GM10266 (cell line): Measurements from ENCODE around the gene IGSF9B.

Source experiments
- DNase-seq: peaks from one replicate; pipeline ENCODE4 v3.0.0; 2012; ENCODE audit errors: extremely low spot score
- CTCF ChIP-seq: IDR thresholded peaks from 2 replicates; pipeline ENCODE4 v1.5.1; 2012; ENCODE audit warnings: mild to moderate bottlenecking, low read depth; ENCODE audit not compliant: control insufficient read depth, insufficient read depth; ENCODE audit errors: missing control alignments

The IGSF9B gene

GRCh38 chr11:133930767-133931448 lies 25.9 kb downstream of the IGSF9B start:
- DNase-seq: no peak
- TF ChIP-seq CTCF: no peak

- no peak for DNase-seq
- TF ChIP-seq CTCF: no peak
Measured at GRCh38 chr11:133930053-133930766, 26.6 kb downstream of the IGSF9B start.

DNA sequence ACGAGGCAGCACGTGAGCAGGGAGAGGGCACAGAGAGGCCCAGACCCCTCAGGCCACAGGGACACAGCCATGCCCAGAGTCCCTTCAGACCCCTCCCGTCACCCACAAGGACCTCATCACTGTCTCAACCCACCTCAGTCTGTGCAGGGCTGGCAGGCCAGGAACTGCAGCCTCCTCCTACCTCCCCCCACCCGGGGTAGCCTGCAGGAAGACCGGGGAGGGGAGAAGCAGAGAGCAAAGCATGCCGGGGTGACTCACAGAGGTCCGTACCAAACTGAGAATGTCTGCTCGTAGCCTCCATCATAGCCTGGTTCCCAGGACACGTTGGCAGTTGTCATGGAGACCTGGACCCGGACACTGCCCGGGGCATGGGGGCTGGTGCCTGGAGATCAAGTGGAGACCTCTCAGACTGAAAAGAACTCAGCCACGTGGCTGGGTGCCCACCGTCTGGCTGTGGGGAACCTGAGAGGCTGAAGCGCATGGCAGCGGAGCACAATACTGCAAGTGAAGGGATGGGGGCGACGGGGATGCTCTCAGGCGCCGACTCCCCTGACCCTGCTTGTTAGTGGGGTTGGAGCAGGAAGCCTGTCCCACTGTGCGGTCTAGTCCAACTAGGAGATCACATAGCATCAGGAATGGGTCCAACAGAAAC lies 27.2 kb downstream of the IGSF9B start:
- DNase-seq: no peak
- TF ChIP-seq CTCF: no peak

- TF ChIP-seq CTCF: no peak
Measured at GRCh38 chr11:133928628-133929059, 28.1 kb downstream of the IGSF9B start.

GRCh38 chr11:133927690-133928627 lies 28.8 kb downstream of the IGSF9B start:
- TF ChIP-seq CTCF: peak; percentile 89
- peak; percentile 83 for DNase-seq

More at GRCh38 chr11:133928628-133929059, 28.1 kb downstream of the IGSF9B start:
- DNase-seq: no peak

DNA sequence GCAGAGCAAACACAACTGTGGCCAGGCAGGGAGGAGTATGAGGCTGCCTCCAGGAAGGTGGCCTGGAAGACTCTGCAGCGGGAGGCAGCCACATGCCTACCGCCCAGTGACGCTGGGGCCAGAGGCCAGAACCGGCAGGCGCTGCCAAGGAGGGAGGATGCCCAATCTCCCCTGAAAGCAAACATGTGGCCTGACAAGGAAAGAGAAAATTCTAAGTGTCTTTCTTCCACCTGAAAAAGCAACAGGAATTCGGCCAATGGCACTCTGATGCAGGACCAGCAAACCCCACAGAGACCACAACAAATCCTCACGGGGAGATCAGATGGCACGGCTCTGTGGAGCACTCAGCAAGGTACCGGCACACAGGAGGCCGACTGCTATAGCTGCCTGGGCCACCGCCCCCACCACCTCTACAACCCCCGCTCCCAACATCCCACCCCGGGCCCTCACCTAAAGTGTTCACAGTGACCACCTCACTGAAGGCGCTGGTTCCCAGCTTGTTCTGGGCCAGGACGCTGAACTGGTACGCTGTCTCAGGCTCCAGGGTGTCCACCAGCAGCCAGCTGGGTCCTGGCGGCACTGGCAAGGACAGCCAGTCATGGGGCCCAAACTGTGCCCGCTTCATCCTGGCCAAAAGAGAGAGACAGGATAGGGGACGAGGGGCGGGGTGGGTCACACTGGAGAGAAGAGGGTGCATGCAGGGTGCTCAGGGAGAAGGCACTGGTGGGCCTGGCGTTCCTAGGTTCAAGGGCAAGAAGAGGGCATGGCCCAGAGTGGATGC lies 30.1 kb downstream of the IGSF9B start:
- no peak for DNase-seq
- TF ChIP-seq CTCF: no peak
